Measurements from ENCODE around the gene CLRN1. TPM values are rescaled to one million over a fixed set of nuclear protein-coding genes. Genes with fewer than 3 reads are reported as not detected.

CLRN1 gene
- total RNA-seq, 4 donors from 2014 or later = not detected

DNA sequence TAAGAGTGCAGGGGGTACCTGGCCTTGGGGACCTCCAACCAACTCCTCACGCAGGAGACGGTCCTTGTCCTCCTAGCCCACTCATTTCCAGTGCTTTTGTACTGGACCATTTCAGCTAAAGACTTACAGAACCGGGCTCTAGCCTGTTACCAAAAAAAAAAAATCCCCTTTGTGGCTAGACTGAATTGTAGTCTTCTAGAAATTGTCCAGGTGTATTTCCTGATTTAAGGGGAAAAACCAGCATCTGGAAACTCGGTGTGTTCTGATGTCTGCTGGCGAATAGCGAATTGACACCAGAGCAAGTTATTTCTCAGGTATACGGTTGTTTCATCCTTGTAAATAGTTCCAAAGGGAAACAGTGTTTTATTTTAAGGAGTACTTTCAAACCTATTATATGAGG, 46.2 kb downstream of the CLRN1 start:
- ATAC-seq = no peak
- no peaks in the 10 kb centered on the region for H3K9me3 ChIP-seq
- H3K27ac ChIP-seq = no peak overlapping the region
- no peaks in the 10 kb centered on the region for H3K36me3 ChIP-seq
- WGBS, 2 donors (ENCODE audit: low coverage in 1 of 2) = 76 to 80% methylated on average over 5 to 6 of the region's 7 CpGs
- H3K4me3 ChIP-seq = no peak overlapping the region
- TF ChIP-seq POLR2A (IDR thresholded peaks at IDR 0.05) (no peak), POLR2AphosphoS5 (IDR thresholded peaks at IDR 0.05) (no peak), EP300 (IDR thresholded peaks at IDR 0.05) (no peak)
- TF ChIP-seq, protein P1, sequence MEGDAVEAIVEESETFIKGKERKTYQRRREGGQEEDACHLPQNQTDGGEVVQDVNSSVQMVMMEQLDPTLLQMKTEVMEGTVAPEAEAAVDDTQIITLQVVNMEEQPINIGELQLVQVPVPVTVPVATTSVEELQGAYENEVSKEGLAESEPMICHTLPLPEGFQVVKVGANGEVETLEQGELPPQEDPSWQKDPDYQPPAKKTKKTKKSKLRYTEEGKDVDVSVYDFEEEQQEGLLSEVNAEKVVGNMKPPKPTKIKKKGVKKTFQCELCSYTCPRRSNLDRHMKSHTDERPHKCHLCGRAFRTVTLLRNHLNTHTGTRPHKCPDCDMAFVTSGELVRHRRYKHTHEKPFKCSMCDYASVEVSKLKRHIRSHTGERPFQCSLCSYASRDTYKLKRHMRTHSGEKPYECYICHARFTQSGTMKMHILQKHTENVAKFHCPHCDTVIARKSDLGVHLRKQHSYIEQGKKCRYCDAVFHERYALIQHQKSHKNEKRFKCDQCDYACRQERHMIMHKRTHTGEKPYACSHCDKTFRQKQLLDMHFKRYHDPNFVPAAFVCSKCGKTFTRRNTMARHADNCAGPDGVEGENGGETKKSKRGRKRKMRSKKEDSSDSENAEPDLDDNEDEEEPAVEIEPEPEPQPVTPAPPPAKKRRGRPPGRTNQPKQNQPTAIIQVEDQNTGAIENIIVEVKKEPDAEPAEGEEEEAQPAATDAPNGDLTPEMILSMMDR (IDR thresholded peaks at IDR 0.05) = no peak
- H3K27me3 ChIP-seq = no peaks in the 10 kb centered on the region
- no peaks in the 10 kb centered on the region for H3K4me1 ChIP-seq

DNA sequence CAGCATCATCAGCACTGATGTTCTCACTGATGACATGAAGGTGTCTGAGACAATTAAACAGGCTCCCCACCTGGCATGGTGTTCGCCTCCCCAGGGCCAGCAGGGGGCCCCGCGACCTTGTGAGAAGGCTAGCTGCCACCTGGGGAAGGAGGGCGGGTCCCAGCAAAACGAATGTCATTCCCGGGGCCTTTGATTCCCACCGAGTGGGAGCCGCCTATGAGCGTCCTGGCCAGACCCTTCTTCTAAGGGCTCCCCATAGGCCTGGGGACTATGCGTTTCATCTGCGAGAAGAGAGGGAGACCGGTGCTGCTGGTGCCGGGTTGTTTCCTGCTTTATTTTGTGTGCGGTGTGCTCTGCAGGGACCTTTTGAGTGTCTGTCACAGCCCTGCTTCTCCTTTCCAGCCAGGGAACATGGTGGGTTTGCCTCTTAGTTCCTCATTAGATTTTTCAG, 46.8 kb downstream of the CLRN1 start:
- Histone ChIP-seq H3K36me3 (no peaks in the 10 kb centered on the region), H3K27ac (no peak overlapping the region), H3K4me3 (no peak overlapping the region), H3K27me3 (no peaks in the 10 kb centered on the region), H3K4me1 (no peaks in the 10 kb centered on the region), H3K9me3 (no peaks in the 10 kb centered on the region)
- TF ChIP-seq, protein P1 (IDR thresholded peaks at IDR 0.05) = peak in 2 of 4 experiments; percentile 41 to 50
- no peak for TF ChIP-seq POLR2AphosphoS5 (IDR thresholded peaks at IDR 0.05)
- no peak for TF ChIP-seq POLR2A (IDR thresholded peaks at IDR 0.05)
- TF ChIP-seq EP300 (IDR thresholded peaks at IDR 0.05) = no peak
- 18 to 33% methylated on average over 3 to 7 of the region's 14 CpGs for WGBS, 2 donors (ENCODE audit: low coverage in 1 of 2)
- no peak for ATAC-seq

DNA sequence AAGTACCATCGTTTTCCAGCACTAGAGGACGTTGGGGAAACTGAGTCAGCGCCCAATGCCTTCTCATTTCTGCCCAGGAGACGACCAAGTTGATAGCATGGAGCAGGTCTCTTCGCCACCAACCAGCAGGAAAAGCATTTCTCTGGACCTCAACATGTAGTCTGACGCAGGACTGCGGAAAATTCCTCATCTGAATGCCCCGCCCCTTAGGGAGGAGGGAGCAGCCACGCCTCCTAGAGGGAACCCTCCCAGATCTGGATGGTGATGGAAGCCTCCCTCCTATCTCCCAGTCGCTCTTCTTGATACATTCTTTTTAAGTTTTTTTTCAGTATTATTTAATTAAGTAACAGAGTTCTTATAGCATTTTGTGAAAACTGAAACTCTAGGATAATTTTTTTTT, 49.9 kb downstream of the CLRN1 start:
- Histone ChIP-seq H3K4me1 (no peaks in the 10 kb centered on the region), H3K27me3 (no peaks in the 10 kb centered on the region), H3K27ac (no peak overlapping the region), H3K9me3 (no peaks in the 10 kb centered on the region), H3K4me3 (no peak overlapping the region), H3K36me3 (no peaks in the 10 kb centered on the region)
- no peak for ATAC-seq
- WGBS, 2 donors (ENCODE audit: low coverage in 1 of 2) = 68 to 74% methylated on average over 6 to 10 of the region's 10 CpGs
- TF ChIP-seq, protein P1 (IDR thresholded peaks at IDR 0.05) = no peak

DNA sequence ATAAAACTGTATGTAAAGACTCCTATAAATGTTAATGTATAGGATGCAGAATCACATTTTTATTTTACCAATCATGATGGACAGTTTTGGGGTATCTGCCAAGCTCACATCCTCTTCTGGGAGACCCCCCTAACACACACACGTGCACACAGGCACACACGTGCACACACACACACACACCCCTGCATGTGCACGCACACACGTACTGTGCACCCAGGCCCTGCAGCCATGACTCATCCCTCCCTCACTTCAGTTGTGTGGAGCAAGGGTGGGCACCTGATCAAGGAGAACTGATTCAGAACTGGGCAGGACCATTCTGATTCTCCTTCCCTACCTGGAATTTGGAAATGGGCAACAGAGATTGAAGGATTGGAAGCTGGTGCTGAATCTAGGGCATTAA, 51.3 kb downstream of the CLRN1 start:
- Histone ChIP-seq H3K36me3 (no peaks in the 10 kb centered on the region), H3K27me3 (no peaks in the 10 kb centered on the region), H3K4me3 (no peak overlapping the region), H3K27ac (no peak overlapping the region), H3K4me1 (no peaks in the 10 kb centered on the region), H3K9me3 (no peaks in the 10 kb centered on the region)
- 76 to 77% methylated on average over 3 to 4 of the region's 4 CpGs for WGBS, 2 donors (ENCODE audit: low coverage in 1 of 2)
- TF ChIP-seq, protein P1 (IDR thresholded peaks at IDR 0.05) = no peak
- no peak for TF ChIP-seq POLR2AphosphoS5 (IDR thresholded peaks at IDR 0.05)
- no peak for TF ChIP-seq EP300 (IDR thresholded peaks at IDR 0.05)
- TF ChIP-seq POLR2A (IDR thresholded peaks at IDR 0.05) = no peak
- no peak for ATAC-seq

DNA sequence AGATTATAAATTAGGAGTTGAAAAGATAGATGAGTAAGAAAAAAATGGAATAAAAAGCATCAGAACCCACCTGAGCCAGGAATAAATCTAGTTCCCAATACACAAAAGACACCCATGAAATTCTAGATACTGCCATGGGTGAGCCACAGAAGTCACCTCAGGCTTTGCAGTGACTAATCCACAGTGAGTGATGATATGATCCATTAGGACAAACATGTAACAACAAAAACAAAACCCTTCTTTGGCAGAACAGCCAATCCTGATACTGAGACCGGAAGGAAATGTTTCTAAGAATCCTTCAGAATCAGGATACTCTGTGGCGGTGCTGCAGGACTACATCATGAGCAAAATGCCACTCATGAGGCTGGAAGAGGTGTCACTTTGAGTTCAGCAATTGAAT, 52.3 kb downstream of the CLRN1 start:
- WGBS, 2 donors (ENCODE audit: low coverage in 1 of 2) = 67 to 74% methylated on average over 2 of the region's 2 CpGs
- H3K4me1 ChIP-seq = no peaks in the 10 kb centered on the region
- H3K36me3 ChIP-seq = no peaks in the 10 kb centered on the region
- H3K9me3 ChIP-seq = no peaks in the 10 kb centered on the region
- no peak overlapping the region for H3K27ac ChIP-seq
- TF ChIP-seq, protein P1 (IDR thresholded peaks at IDR 0.05) = no peak
- TF ChIP-seq POLR2A (IDR thresholded peaks at IDR 0.05) = no peak
- TF ChIP-seq POLR2AphosphoS5 (IDR thresholded peaks at IDR 0.05) = no peak
- TF ChIP-seq EP300 (IDR thresholded peaks at IDR 0.05) = no peak
- H3K4me3 ChIP-seq = no peak overlapping the region
- H3K27me3 ChIP-seq = no peaks in the 10 kb centered on the region
- no peak for ATAC-seq
